ENCODE data around the gene BTBD16. TPM values are rescaled to one million over a fixed set of nuclear protein-coding genes. Genes with fewer than 3 reads are reported as not detected.

The BTBD16 gene
- total RNA-seq, 4 donors from 2014 or later, result 0.42 to 1.2 TPM; not detected in 2

DNA sequence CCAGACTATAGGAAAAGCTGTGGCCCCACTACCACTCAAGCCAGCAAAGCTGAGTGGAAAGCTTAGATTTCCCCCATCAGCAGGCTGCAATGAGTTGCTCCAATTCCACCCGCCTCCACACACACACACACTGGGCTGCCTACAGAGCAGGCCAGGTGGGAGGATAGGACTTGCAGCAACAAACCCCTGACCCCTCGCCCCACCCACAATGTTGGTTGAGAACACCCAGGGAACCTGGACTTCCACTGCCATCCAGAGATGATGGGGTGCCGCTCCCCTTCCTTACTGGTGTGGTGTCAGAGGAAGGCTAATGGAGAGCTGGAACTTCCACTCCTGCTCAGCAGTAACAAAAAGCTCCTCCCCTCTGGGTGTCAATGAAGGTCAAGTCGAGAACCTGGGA, 86.6 kb downstream of the BTBD16 start:
- Histone ChIP-seq H3K27me3 (no peaks in the 10 kb centered on the region), H3K4me3 (no peak overlapping the region), H3K4me1 (no peaks in the 10 kb centered on the region), H3K9me3 (peaks cover 0 to 10% (median 2%) of the 10 kb centered on the region in 4 donors), H3K36me3 (no peaks in the 10 kb centered on the region), H3K27ac (no peak overlapping the region)
- no peak for TF ChIP-seq POLR2A (IDR thresholded peaks at IDR 0.05)
- no peak for TF ChIP-seq CTCF (IDR thresholded peaks at IDR 0.05)
- TF ChIP-seq EP300 (IDR thresholded peaks at IDR 0.05), result no peak
- WGBS, 2 donors, result 94 to 100% methylated on average over 3 to 4 of the region's 4 CpGs
- DNase-seq (ENCODE audit: low spot score in 2 of 2), result no peak

DNA sequence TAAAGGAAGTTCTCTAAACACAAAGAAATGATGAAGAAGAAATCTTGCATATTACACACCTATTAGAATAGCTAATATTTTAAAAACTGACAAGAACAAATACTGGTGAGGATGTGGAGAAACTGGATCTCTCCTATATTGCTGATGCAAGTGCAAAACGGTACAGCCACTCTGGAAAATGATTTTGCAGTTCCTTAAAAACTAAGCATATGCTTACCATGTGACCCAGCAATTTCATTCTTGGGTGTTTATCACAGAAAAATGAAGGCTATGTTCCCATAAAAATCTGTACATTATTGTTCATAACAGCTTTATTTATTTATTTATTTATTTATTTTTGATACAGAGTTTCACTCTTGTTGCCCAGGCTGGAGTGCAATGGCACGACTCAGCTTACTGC, 88.5 kb downstream of the BTBD16 start:
- Histone ChIP-seq H3K9me3 (peaks cover 0 to 10% (median 2%) of the 10 kb centered on the region in 4 donors), H3K27ac (no peak overlapping the region), H3K4me1 (no peaks in the 10 kb centered on the region), H3K36me3 (no peaks in the 10 kb centered on the region), H3K4me3 (no peak overlapping the region), H3K27me3 (no peaks in the 10 kb centered on the region)
- WGBS, 2 donors, result 79 to 89% methylated on average over 2 of the region's 2 CpGs
- TF ChIP-seq POLR2A (IDR thresholded peaks at IDR 0.05), result no peak
- no peak for TF ChIP-seq CTCF (IDR thresholded peaks at IDR 0.05)
- TF ChIP-seq EP300 (IDR thresholded peaks at IDR 0.05), result no peak
- no peak for DNase-seq (ENCODE audit: low spot score in 2 of 2)

- Histone ChIP-seq H3K9me3 (peaks cover 0 to 10% (median 2%) of the 10 kb centered on the region in 4 donors), H3K27ac (no peak overlapping the region), H3K27me3 (no peaks in the 10 kb centered on the region), H3K4me1 (no peaks in the 10 kb centered on the region), H3K36me3 (no peaks in the 10 kb centered on the region), H3K4me3 (no peak overlapping the region)
- no peak for DNase-seq (ENCODE audit: low spot score in 2 of 2)
- 80 to 96% methylated on average over 1 of the region's 1 CpG for WGBS, 2 donors
- no peak for TF ChIP-seq POLR2A (IDR thresholded peaks at IDR 0.05)
These were observed 90.0 kb downstream of the BTBD16 start for GRCh38 chr10:122361046-122361445.

DNA sequence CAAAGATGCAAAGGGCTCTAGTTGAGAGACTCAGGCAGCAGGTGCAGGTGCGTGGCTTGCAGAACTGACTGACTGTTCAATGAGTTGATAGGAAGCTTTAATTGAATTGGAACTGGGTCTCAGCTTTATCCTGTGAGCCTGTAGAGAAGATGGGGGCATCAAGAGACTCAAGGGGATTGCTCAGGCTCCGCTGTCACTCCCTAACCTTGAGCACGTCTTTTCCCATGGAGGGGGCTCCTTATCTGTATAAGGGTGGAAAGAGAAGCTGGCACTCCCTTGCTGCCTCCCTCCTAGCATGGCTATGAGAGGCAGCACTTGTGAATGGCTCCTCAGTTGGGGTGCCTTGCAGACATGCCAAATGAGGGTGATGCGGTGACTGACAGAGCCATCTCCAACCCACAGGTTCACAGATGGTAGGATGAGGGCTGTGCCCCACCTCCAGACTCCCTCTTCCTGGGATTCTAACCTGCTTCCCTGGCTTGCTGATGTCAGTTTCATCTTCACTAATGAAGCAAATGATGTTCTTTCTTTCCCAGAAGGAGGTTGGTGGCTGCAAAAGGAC, 91.0 kb downstream of the BTBD16 start:
- no peak for TF ChIP-seq POLR2A (IDR thresholded peaks at IDR 0.05)
- TF ChIP-seq CTCF (IDR thresholded peaks at IDR 0.05), result no peak
- no peak for TF ChIP-seq EP300 (IDR thresholded peaks at IDR 0.05)
- H3K9me3 ChIP-seq, result peaks cover 0 to 10% (median 2%) of the 10 kb centered on the region in 4 donors

DNA sequence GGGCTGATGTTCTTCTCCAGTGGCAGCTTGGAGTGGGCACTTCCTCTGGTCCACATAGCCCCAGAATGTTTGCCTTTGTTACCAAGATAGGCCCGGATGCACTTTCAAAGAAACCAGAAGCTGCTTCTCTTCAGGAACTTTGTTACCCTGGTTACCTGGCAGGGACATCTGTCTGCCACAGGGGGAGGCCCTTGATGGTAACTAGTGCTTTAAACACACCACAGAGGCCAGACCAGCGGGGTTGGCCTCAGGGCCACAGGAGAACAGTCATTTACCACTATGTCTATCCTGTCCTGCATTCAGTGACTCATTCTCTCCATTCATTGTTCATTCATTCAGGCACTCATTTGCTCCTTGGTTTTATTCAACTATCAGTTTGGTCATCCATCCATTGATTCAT, 91.5 kb downstream of the BTBD16 start:
- H3K9me3 ChIP-seq, result peaks cover 0 to 10% (median 2%) of the 10 kb centered on the region in 4 donors
- no peak overlapping the region for H3K4me3 ChIP-seq
- no peak overlapping the region for H3K27ac ChIP-seq
- no peaks in the 10 kb centered on the region for H3K4me1 ChIP-seq
- no peak for DNase-seq (ENCODE audit: low spot score in 2 of 2)
- TF ChIP-seq CTCF (IDR thresholded peaks at IDR 0.05), result no peak
- TF ChIP-seq EP300 (IDR thresholded peaks at IDR 0.05), result no peak
- no peak for TF ChIP-seq POLR2A (IDR thresholded peaks at IDR 0.05)
- WGBS, 2 donors, result 52 to 58% methylated on average over 2 of the region's 2 CpGs
- no peaks in the 10 kb centered on the region for H3K27me3 ChIP-seq
- H3K36me3 ChIP-seq, result no peaks in the 10 kb centered on the region

More for the DNA sequence above, 91.0 kb downstream of the BTBD16 start:
- 90 to 91% methylated on average over 4 of the region's 4 CpGs for WGBS, 2 donors
- H3K4me1 ChIP-seq, result no peaks in the 10 kb centered on the region
- no peaks in the 10 kb centered on the region for H3K27me3 ChIP-seq
- no peak overlapping the region for H3K4me3 ChIP-seq
- no peak for DNase-seq (ENCODE audit: low spot score in 2 of 2)
- no peaks in the 10 kb centered on the region for H3K36me3 ChIP-seq
- no peak overlapping the region for H3K27ac ChIP-seq

Data from tibial nerve (tissue), 4 donors.